K562 (cell line): ENCODE results near the gene ACTR3. TPM values are rescaled to one million over a fixed set of nuclear protein-coding genes. Genes with fewer than 3 reads are reported as not detected.

ENCODE experiments used
- ATAC-seq: fragments of 200-7000 bp; cut with Tn5 transposase; 3 replicates; pipeline ENCODE4 v1.9.1; 2020; ENCODE audit warnings: moderate library complexity
- BruUV-seq: library from RNA; stranded (reverse); fragments of 400-500 nt; replicated peaks from 2 replicates; lab custom pipeline; 2021; lab: Mats Ljungman, UMichigan
- CTCF ChIA-PET: fragments of 300-600 bp; formaldehyde crosslinking; extraction: SDS; loops from one replicate; lab custom pipeline; 2021; ENCODE audit warnings: low intra/inter-chr PET ratio; lab: Yijun Ruan, JAX
- POLR2A ChIA-PET: fragments of 300-600, 350-650 bp; sonication (Branson Sonifier 250); formaldehyde crosslinking; extraction: SDS; loops from one replicate; lab custom pipeline; 2021; ENCODE audit warnings: antibody characterized with exemption, inconsistent platforms; lab: Yijun Ruan, JAX
- DNase-seq, 4 experiments: peaks; one replicate each; pipeline versions ENCODE4 v3.0.0 to v3.0.0-alpha.2; 2011 to 2018; ENCODE audit warnings: low spot score in 3 of 4, mixed read lengths in 3 of 4; ENCODE audit errors: extremely low read depth in 1 of 4
- FAIRE-seq: peaks from 2 replicates; lab custom pipeline; 2011; peaks lifted over from hg19 to GRCh38; lab: Jason Lieb, UNC
- H2AFZ ChIP-seq: 2 replicates; pipeline ENCODE4 v1.6.0; 2011; ENCODE audit warnings: low read depth, low read length, control low read depth, inconsistent platforms
- H3K27ac ChIP-seq: fragments of 200-600 bp; 3 replicates; pipeline ENCODE4 v1.8.0; 2011; ENCODE audit warnings: low read depth, mild to moderate bottlenecking, control low read depth, inconsistent platforms, low read length, moderate library complexity, mixed read lengths; ENCODE audit errors: extremely low read depth
- H3K27me3 ChIP-seq, 2 experiments: fragments of 300-600 bp in 1 of 2; 2 replicates in 1 of 2; 3 replicates in 1 of 2; pipeline versions ENCODE4 v1.6.0 to v1.8.0; 2011; ENCODE audit warnings: inconsistent platforms in 2 of 2, low read length in 2 of 2, mild to moderate bottlenecking in 1 of 2, mixed read lengths in 1 of 2, moderate library complexity in 1 of 2; ENCODE audit not compliant: control insufficient read depth in 2 of 2, insufficient read depth in 2 of 2
- H3K36me3 ChIP-seq: fragments of 300-600 bp; 3 replicates; pipeline ENCODE4 v1.8.0; 2011; ENCODE audit warnings: mild to moderate bottlenecking, low read length, inconsistent platforms; ENCODE audit not compliant: control insufficient read depth, insufficient read depth
- H3K4me1 ChIP-seq, 2 experiments: fragments of 200-600 bp in 1 of 2; replicated peaks in 1 of 2; 2 replicates in 1 of 2; 3 replicates in 1 of 2; pipeline versions ENCODE4 v1.5.1 to v1.8.0; 2011; ENCODE audit warnings: inconsistent platforms in 2 of 2, low read length in 2 of 2, mild to moderate bottlenecking in 1 of 2, mixed read lengths in 1 of 2, moderate library complexity in 1 of 2; ENCODE audit not compliant: control insufficient read depth in 2 of 2, insufficient read depth in 2 of 2
- H3K4me2 ChIP-seq: 2 replicates; pipeline ENCODE4 v1.6.1; 2011; ENCODE audit warnings: low read length, control low read depth, inconsistent platforms, mixed read lengths; ENCODE audit not compliant: insufficient read depth
- H3K4me3 ChIP-seq: fragments of 200-600 bp; sonication (generic), shearing (Covaris generic); 2 replicates; pipeline ENCODE4 v1.5.1; 2016; ENCODE audit warnings: control low read depth, inconsistent platforms
- H3K79me2 ChIP-seq: fragments of 200-600 bp; 3 replicates; pipeline ENCODE4 v1.8.0; 2011; ENCODE audit warnings: low read length, inconsistent platforms; ENCODE audit not compliant: control insufficient read depth, insufficient read depth
- H3K9ac ChIP-seq, 2 experiments: 2 replicates each; pipeline versions ENCODE4 v1.6.0 to v1.6.1; 2011; ENCODE audit warnings: low read depth in 2 of 2, low read length in 2 of 2, control low read depth in 1 of 2, inconsistent platforms in 1 of 2, mild to moderate bottlenecking in 1 of 2, mixed read lengths in 1 of 2; ENCODE audit not compliant: insufficient read depth in 1 of 2
- H3K9me1 ChIP-seq: one replicate; pipeline ENCODE4 v1.6.0; 2011; ENCODE audit warnings: inconsistent platforms, mild to moderate bottlenecking, low read length, moderate library complexity; ENCODE audit not compliant: control insufficient read depth, insufficient read depth
- H3K9me3 ChIP-seq: replicated peaks from 2 replicates; pipeline ENCODE4 v1.5.1; 2011; ENCODE audit warnings: low read depth, low read length, inconsistent platforms; ENCODE audit not compliant: control insufficient read depth, insufficient read depth
- H4K20me1 ChIP-seq: replicated peaks from 2 replicates; pipeline ENCODE4 v1.6.1; 2011; ENCODE audit warnings: low read length, inconsistent platforms, mixed read lengths; ENCODE audit not compliant: control insufficient read depth, insufficient read depth
- CHD1 ChIP-seq: fragments of 200-600 bp; sonication (generic); IDR thresholded peaks from one replicate; pipeline ENCODE4 v1.6.1; 2012; ENCODE audit warnings: mild to moderate bottlenecking, moderate library complexity, low read length, inconsistent platforms
- DPF2 ChIP-seq: fragments of 450-650 bp; IDR thresholded peaks from 2 replicates; pipeline ENCODE4 v1.6.1; 2016
- FOSL1 ChIP-seq: fragments of 200-800 bp; sonication (Bioruptor generic); conservative IDR thresholded peaks from 2 replicates; pipeline ENCODE4 v1.6.1; 2016; ENCODE audit warnings: missing genetic modification characterization, missing compliant biosample characterization
- JUND ChIP-seq, 2 experiments: IDR thresholded peaks; 2 replicates in 1 of 2; 3 replicates in 1 of 2; pipeline ENCODE4 v1.6.1; 2011; ENCODE audit warnings: borderline replicate concordance in 2 of 2, low read depth in 2 of 2, low read length in 2 of 2, improper control_type of control experiment in 1 of 2, missing biosample characterization in 1 of 2, missing genetic modification characterization in 1 of 2, missing genetic modification reagents in 1 of 2
- SIX5 ChIP-seq, 2 experiments: IDR thresholded peaks; 2 replicates each; pipeline ENCODE4 v1.6.1; 2011; ENCODE audit warnings: low read length in 2 of 2, borderline replicate concordance in 1 of 2, low read depth in 1 of 2, mild to moderate bottlenecking in 1 of 2, moderate library complexity in 1 of 2; ENCODE audit not compliant: insufficient read depth in 1 of 2
- ZNF24 ChIP-seq: fragments of 450-650 bp; IDR thresholded peaks from 2 replicates; pipeline ENCODE4 v1.6.1; 2016
- WGBS: fragments of 100-300 bp; shearing (Covaris generic); methylation state at CpG from one replicate; pipeline ENCODE4 v1.1.6; 2016; ENCODE audit warnings: low coverage, mixed read lengths; ENCODE audit not compliant: insufficient coverage; ENCODE audit errors: missing lambda C conversion rate; 5-methylcytosine and 5-hydroxymethylcytosine counted together
- in situ Hi-C: fragments of 300-500 bp; cut with MboI; formaldehyde crosslinking; loops from 4 replicates; pipeline ENCODE4 v1.15.0; 2018; ENCODE audit warnings: inconsistent platforms, mixed read lengths
- intact Hi-C: fragments of 100-400 bp; cut with micrococcal nuclease; formaldehyde crosslinking; loops from 2 replicates; pipeline ENCODE4 v1.14.2; 2022
- polyA plus RNA-seq, 8 experiments: library from polyadenylated mRNA; depleted of rRNA in 4 of 8; stranded (reverse) in 5 of 8; unstranded in 3 of 8; fragments of >200 nt; fragmentation: Nextera tagmentation in 2 of 8; fragmentation: Illumina TruSeq in 1 of 8; extraction: Ambion mirVana in 2 of 8; extraction: Trizol in 1 of 8; gene quantifications; 2 replicates each; pipeline versions ENCODE4 v1.2.1 to v1.2.3, GENCODE V29; 2011 to 2014; ENCODE audit warnings: inconsistent platforms in 1 of 8, missing spikeins in 1 of 8
- total RNA-seq, 7 experiments: library from RNA; depleted of rRNA in 6 of 7; stranded (reverse); fragments of >200 nt in 6 of 7; fragmentation: Illumina TruSeq in 2 of 7; extraction: Trizol in 2 of 7; gene quantifications; 2 replicates each; pipeline versions ENCODE4 v1.2.1 to v1.2.3, GENCODE V29; 2011 to 2021; ENCODE audit warnings: low replicate concordance in 1 of 7
- TF ChIP-seq, protein P1 (sequence below), 2 experiments: fragments of 450-650 bp in 1 of 2; sonication (generic) in 1 of 2; formaldehyde crosslinking in 1 of 2; IDR thresholded peaks in 1 of 2; conservative IDR thresholded peaks in 1 of 2; 2 replicates each; pipeline versions ENCODE4 v1.6.1 to v1.8.1; 2016 to 2023; ENCODE audit warnings: mild to moderate bottlenecking in 2 of 2, moderate library complexity in 2 of 2, inconsistent platforms in 1 of 2, missing genetic modification reagents in 1 of 2

The ACTR3 gene
- total and polyA plus RNA-seq, 9 of the 15 experiments (the other 6 are each of a cell fraction or from before 2014, with no cell fraction given): 49.0 to 354 (median 249) TPM

DNA sequence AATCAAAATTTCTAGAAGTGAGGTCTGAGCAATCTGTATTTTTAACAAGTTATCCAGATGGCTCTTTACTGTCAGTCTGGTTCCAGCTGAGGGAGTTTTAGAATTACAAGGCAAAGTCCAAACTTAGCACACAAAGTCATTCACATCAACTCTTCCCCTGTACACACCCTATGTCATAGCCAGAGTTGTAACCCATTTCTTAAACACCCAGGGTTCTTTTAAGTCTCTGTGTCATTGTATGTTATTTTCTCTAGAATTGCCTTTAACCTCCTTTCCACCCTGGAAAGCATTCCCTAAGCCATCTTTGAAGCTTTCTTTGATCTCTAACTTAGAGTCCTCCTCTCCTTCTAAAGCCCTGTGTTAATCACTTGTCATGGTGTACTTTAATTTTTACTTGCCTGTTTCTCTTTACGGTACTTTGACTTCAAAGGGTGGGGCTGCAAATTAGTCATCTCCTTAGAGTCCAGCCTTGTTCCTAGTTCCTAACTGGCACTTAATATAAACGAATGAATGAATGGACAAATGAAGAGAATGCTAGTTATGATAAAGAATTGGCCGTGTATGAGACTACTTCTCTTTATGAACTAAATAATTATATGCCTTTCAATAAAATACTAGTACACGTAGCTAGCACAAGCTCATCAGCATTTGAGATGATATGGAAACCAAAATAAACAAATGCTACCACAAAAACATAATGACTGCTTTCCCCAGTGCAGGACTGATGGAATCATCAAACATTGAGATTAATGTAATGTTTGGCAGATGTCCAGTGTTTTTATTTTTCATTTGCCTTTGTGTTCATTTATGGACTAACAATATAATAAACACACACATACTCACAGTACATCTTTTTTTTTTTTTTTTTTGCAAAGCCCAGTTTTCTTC, 11.9 kb upstream of the ACTR3 start:
- no peak overlapping the region for H3K9ac ChIP-seq
- H2AFZ ChIP-seq: no peak overlapping the region; the same call in 1 of the 2 replicates
- H4K20me1 ChIP-seq: no peaks in the 10 kb centered on the region
- H3K4me2 ChIP-seq: no peak overlapping the region
- H3K9me3 ChIP-seq: no peaks in the 10 kb centered on the region
- no TSS peak for BruUV-seq
- intact Hi-C loops (no loop called here), in situ Hi-C loops (no loop called here)
- peaks cover 6 to 10% of the 10 kb centered on the region in 2 experiments; a peak in 3 of 5 replicates for H3K4me1 ChIP-seq
- DNase-seq (peak in 3 of 4 experiments; percentile 30 to 53 (median 46)), FAIRE-seq (no peak), ATAC-seq (peak; percentile 76)
- H3K27me3 ChIP-seq: no peaks in the 10 kb centered on the region
- TF ChIP-seq, protein P1, sequence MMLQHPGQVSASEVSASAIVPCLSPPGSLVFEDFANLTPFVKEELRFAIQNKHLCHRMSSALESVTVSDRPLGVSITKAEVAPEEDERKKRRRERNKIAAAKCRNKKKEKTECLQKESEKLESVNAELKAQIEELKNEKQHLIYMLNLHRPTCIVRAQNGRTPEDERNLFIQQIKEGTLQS (IDR thresholded peaks at IDR 0.05): peak; percentile 39; the same call in 1 of the 2 replicates
- TF ChIP-seq, protein P1 (CRISPR knock-in tag; conservative IDR thresholded peaks at IDR 0.05): no peak
- TF ChIP-seq SIX5 (IDR thresholded peaks at IDR 0.05; ENCODE audit: borderline replicate concordance in 1 of 2, insufficient read depth in 1 of 2, low read depth in 1 of 2, low read length in 2 of 2) (no peak), JUND (IDR thresholded peaks at IDR 0.05; ENCODE audit: borderline replicate concordance, low read depth, low read length) (peak; percentile 45; the same call in 1 of the 2 replicates), JUND (tag; IDR thresholded peaks at IDR 0.05; ENCODE audit: borderline replicate concordance, low read depth, low read length) (peak; percentile 41; the same call in 1 of the 3 replicates), ZNF24 (peak; percentile 89), CHD1 (no peak), DPF2 (0 out of 2 replicates have a peak, but pooled peaks have one; percentile 13), FOSL1 (peak; percentile 79)
- CTCF ChIA-PET: no interaction called here
- no peaks in the 10 kb centered on the region for H3K79me2 ChIP-seq
- no peaks in the 10 kb centered on the region; the same call in 2 of the 3 replicates for H3K36me3 ChIP-seq
- POLR2A ChIA-PET: interaction anchor here (2.1 to 10.6 kb wide), 2 partner anchors 11 to 15 kb away, joined by 7 to 75 read pairs; partner anchors contain the start of gene ACTR3
- 12% methylated on average over 4 of the region's 4 CpGs for WGBS
- H3K27ac ChIP-seq: peak overlapping the region; percentile 19; the same call in 1 of the 3 replicates
- no peaks in the 10 kb centered on the region for H3K9me1 ChIP-seq
- no peak overlapping the region for H3K4me3 ChIP-seq
